Liver (tissue), 9 donors: Measurements from ENCODE around the gene LYVE1. TPM values are rescaled to one million over a fixed set of nuclear protein-coding genes. Genes with fewer than 3 reads are reported as not detected.

ENCODE experiments used
- DNase-seq: peaks from one replicate; pipeline ENCODE4 v3.0.0-alpha.2; 2017; ENCODE audit warnings: low spot score
- H3K27ac ChIP-seq, 2 donors: one replicate each; pipeline ENCODE4 v1.7.0; 2013; ENCODE audit warnings: inconsistent platforms in 2 of 2, low read length in 2 of 2, control low read depth in 1 of 2, low read depth in 1 of 2, mild to moderate bottlenecking in 1 of 2
- H3K27me3 ChIP-seq, 4 donors: one replicate each; pipeline versions ENCODE4 v1.6.1 to v1.7.0; 2013; ENCODE audit warnings: low read length in 3 of 4, inconsistent platforms in 1 of 4, mild to moderate bottlenecking in 1 of 4, moderate library complexity in 1 of 4; ENCODE audit not compliant: control insufficient read depth in 4 of 4, insufficient read depth in 4 of 4
- H3K36me3 ChIP-seq, 4 donors: one replicate each; pipeline versions ENCODE4 v1.6.1 to v1.7.0; 2013; ENCODE audit warnings: low read length in 3 of 4, mild to moderate bottlenecking in 3 of 4, low read depth in 1 of 4, moderate library complexity in 1 of 4; ENCODE audit not compliant: control insufficient read depth in 4 of 4, insufficient read depth in 3 of 4
- H3K4me1 ChIP-seq, 4 donors: one replicate each; pipeline versions ENCODE4 v1.6.1 to v1.7.0; 2013; ENCODE audit warnings: low read length in 3 of 4, mild to moderate bottlenecking in 3 of 4, moderate library complexity in 1 of 4; ENCODE audit not compliant: control insufficient read depth in 4 of 4, insufficient read depth in 4 of 4
- H3K4me3 ChIP-seq, 3 donors: one replicate each; pipeline versions ENCODE4 v1.6.1 to v1.7.0; 2013; ENCODE audit warnings: low read length in 3 of 3, control low read depth in 1 of 3, low read depth in 1 of 3, mild to moderate bottlenecking in 1 of 3
- H3K9ac ChIP-seq, 2 donors: one replicate each; pipeline ENCODE4 v1.7.0; 2013; ENCODE audit warnings: low read length in 2 of 2, mild to moderate bottlenecking in 2 of 2, moderate library complexity in 2 of 2, control low read depth in 1 of 2, low read depth in 1 of 2
- H3K9me3 ChIP-seq, 4 donors: one replicate each; pipeline versions ENCODE4 v1.6.1 to v1.7.0; 2013; ENCODE audit warnings: low read length in 3 of 4; ENCODE audit not compliant: control insufficient read depth in 4 of 4
- EGR1 ChIP-seq, 2 donors: IDR thresholded peaks; 2 replicates each; pipeline ENCODE4 v1.6.1; 2016 to 2018; ENCODE audit warnings: antibody characterized with exemption in 2 of 2, low read depth in 2 of 2
- FOXA1 ChIP-seq: IDR thresholded peaks from 2 replicates; pipeline ENCODE4 v1.6.1; 2016; ENCODE audit warnings: antibody characterized with exemption
- FOXA2 ChIP-seq: IDR thresholded peaks from 2 replicates; pipeline ENCODE4 v1.6.1; 2016; ENCODE audit warnings: antibody characterized with exemption
- GABPA ChIP-seq, 2 donors: IDR thresholded peaks in 1 of 2; conservative IDR thresholded peaks in 1 of 2; 2 replicates each; pipeline ENCODE4 v1.6.1; 2016; ENCODE audit warnings: antibody characterized with exemption in 2 of 2, mild to moderate bottlenecking in 1 of 2, moderate library complexity in 1 of 2
- HNF4A ChIP-seq, 2 donors: conservative IDR thresholded peaks; 2 replicates each; pipeline ENCODE4 v1.6.1; 2016; ENCODE audit warnings: antibody characterized with exemption in 2 of 2, mild to moderate bottlenecking in 2 of 2
- HNF4G ChIP-seq: IDR thresholded peaks from 2 replicates; pipeline ENCODE4 v1.6.1; 2016; ENCODE audit warnings: antibody characterized with exemption
- JUND ChIP-seq, 2 donors: IDR thresholded peaks; 2 replicates each; pipeline ENCODE4 v1.6.1; 2016; ENCODE audit warnings: antibody characterized with exemption in 2 of 2
- NR2F2 ChIP-seq: IDR thresholded peaks from 2 replicates; pipeline ENCODE4 v1.6.1; 2016; ENCODE audit warnings: antibody characterized with exemption
- RAD21 ChIP-seq, 2 donors: IDR thresholded peaks; 2 replicates each; pipeline ENCODE4 v1.6.1; 2016; ENCODE audit warnings: antibody characterized with exemption in 2 of 2, mild to moderate bottlenecking in 2 of 2
- RXRA ChIP-seq, 2 donors: IDR thresholded peaks; 2 replicates each; pipeline ENCODE4 v1.6.1; 2017 to 2018; ENCODE audit warnings: antibody characterized with exemption in 2 of 2, mild to moderate bottlenecking in 1 of 2
- SP1 ChIP-seq: IDR thresholded peaks from 2 replicates; pipeline ENCODE4 v1.6.1; 2018; ENCODE audit warnings: antibody characterized with exemption, mild to moderate bottlenecking
- TAF1 ChIP-seq: conservative IDR thresholded peaks from 2 replicates; pipeline ENCODE4 v1.6.1; 2016; ENCODE audit warnings: antibody characterized with exemption, mild to moderate bottlenecking
- YY1 ChIP-seq: IDR thresholded peaks from 2 replicates; pipeline ENCODE4 v1.6.1; 2016; ENCODE audit warnings: antibody characterized with exemption, mild to moderate bottlenecking
- whole genome bisulfite sequencing: extraction: QIAGEN DNeasy Blood & Tissue Kit; methylation state at CpG from one replicate; pipeline ENCODE4 v1.1.7; 2013; 5-methylcytosine and 5-hydroxymethylcytosine counted together
- polyA plus RNA-seq, 2 donors: library from polyadenylated mRNA; stranded (reverse) in 1 of 2; unstranded in 1 of 2; fragments of 200-250 nt in 1 of 2; fragments of >200 nt in 1 of 2; fragmentation: Nextera tagmentation in 1 of 2; extraction: Ambion mirVana in 1 of 2; gene quantifications; one replicate each; pipeline versions ENCODE4 v1.2.1 to v1.2.3, GENCODE V29; 2013 to 2015
- total RNA-seq, 2 donors: library from RNA; depleted of rRNA; stranded (reverse); fragments of >200 nt; gene quantifications; one replicate each; pipeline ENCODE4 v1.2.3, GENCODE V29; 2014
- TF ChIP-seq, protein P1 (sequence below): IDR thresholded peaks from 2 replicates; pipeline ENCODE4 v1.6.1; 2016; ENCODE audit warnings: antibody characterized with exemption, mild to moderate bottlenecking
- TF ChIP-seq, protein P2 (sequence below): IDR thresholded peaks from 2 replicates; pipeline ENCODE4 v1.6.1; 2016; ENCODE audit warnings: antibody characterized with exemption
- TF ChIP-seq, protein P3 (sequence below): IDR thresholded peaks from 2 replicates; pipeline ENCODE4 v1.6.1; 2016; ENCODE audit warnings: antibody characterized with exemption
- TF ChIP-seq, protein P4 (sequence below): IDR thresholded peaks from 2 replicates; pipeline ENCODE4 v1.6.1; 2016; ENCODE audit warnings: antibody characterized with exemption
- donor health status: healthy.
- donor health status: healthy.
- donor health status: healthy.
- donor health status: healthy.
- donor health status: healthy.

Gene LYVE1
- total and polyA plus RNA-seq, 4 donors: 11.3 to 46.7 (median 28.3) TPM

DNA sequence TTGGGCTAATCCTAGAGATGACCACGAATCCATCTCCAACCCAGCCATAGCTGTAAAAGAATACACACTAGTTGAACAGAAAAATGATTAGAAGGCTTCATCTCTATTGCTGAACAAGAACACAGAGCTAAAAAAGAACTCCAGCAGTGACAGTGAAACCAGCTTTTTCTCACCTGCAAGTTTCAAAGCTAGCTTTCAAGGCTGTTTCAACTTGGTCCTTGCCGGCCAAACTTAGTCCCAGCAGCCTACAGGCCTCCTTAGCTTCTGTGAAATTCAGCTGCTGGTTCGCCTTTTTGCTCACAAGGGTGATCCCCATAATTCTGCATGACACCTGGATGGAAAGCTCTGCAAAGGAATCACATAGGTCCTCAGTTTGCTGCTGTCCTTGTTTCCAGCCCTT lies 4.4 kb downstream of the LYVE1 start:
- Histone ChIP-seq H3K27me3 (no peaks in the 10 kb centered on the region), H3K4me3 (no peak overlapping the region), H3K9me3 (no peaks in the 10 kb centered on the region), H3K4me1 (no peaks in the 10 kb centered on the region), H3K9ac (no peak overlapping the region), H3K36me3 (peaks cover 0 to 3% (median 1%) of the 10 kb centered on the region in 4 donors), H3K27ac (no peak overlapping the region)
- TF ChIP-seq JUND (IDR thresholded peaks at IDR 0.05) (no peak), GABPA (IDR thresholded peaks at IDR 0.05 in 1 of 2, conservative IDR thresholded peaks at IDR 0.05 in 1 of 2) (no peak)
- TF ChIP-seq, protein P1, sequence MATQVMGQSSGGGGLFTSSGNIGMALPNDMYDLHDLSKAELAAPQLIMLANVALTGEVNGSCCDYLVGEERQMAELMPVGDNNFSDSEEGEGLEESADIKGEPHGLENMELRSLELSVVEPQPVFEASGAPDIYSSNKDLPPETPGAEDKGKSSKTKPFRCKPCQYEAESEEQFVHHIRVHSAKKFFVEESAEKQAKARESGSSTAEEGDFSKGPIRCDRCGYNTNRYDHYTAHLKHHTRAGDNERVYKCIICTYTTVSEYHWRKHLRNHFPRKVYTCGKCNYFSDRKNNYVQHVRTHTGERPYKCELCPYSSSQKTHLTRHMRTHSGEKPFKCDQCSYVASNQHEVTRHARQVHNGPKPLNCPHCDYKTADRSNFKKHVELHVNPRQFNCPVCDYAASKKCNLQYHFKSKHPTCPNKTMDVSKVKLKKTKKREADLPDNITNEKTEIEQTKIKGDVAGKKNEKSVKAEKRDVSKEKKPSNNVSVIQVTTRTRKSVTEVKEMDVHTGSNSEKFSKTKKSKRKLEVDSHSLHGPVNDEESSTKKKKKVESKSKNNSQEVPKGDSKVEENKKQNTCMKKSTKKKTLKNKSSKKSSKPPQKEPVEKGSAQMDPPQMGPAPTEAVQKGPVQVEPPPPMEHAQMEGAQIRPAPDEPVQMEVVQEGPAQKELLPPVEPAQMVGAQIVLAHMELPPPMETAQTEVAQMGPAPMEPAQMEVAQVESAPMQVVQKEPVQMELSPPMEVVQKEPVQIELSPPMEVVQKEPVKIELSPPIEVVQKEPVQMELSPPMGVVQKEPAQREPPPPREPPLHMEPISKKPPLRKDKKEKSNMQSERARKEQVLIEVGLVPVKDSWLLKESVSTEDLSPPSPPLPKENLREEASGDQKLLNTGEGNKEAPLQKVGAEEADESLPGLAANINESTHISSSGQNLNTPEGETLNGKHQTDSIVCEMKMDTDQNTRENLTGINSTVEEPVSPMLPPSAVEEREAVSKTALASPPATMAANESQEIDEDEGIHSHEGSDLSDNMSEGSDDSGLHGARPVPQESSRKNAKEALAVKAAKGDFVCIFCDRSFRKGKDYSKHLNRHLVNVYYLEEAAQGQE: no peak
- WGBS: 83% methylated on average over 3 of the region's 3 CpGs
- no peak for DNase-seq

DNA sequence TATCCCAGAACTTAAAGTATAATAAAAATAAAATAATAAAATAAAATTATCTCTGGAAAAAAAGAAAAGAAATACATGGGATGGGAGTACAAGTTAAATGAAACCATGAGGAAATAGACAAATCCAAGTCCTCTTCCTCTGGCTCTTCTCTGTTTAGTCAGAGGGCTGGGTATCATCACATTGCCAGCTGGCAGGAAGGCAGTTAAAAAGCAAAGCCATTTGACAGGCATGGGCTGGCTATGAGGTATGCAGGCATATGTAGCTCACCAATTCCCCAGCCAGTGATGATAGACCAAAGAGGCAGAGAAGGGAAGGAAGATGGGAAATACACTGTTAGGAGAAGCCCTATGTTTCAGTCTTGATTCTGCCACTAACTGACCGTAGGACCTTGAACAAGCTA lies 6.5 kb downstream of the LYVE1 start:
- no peak for TF ChIP-seq YY1
- TF ChIP-seq TAF1: no peak
- TF ChIP-seq, protein P1: no peak
- TF ChIP-seq RXRA (IDR thresholded peaks at IDR 0.05): no peak
- TF ChIP-seq, protein P2, sequence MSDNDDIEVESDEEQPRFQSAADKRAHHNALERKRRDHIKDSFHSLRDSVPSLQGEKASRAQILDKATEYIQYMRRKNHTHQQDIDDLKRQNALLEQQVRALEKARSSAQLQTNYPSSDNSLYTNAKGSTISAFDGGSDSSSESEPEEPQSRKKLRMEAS: no peak
- TF ChIP-seq, protein P3, sequence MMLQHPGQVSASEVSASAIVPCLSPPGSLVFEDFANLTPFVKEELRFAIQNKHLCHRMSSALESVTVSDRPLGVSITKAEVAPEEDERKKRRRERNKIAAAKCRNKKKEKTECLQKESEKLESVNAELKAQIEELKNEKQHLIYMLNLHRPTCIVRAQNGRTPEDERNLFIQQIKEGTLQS: no peak
- TF ChIP-seq HNF4G: no peak
- TF ChIP-seq NR2F2: no peak
- TF ChIP-seq FOXA1: no peak
- TF ChIP-seq EGR1 (IDR thresholded peaks at IDR 0.05; ENCODE audit: low read depth in 2 of 2): no peak
- no peak for TF ChIP-seq HNF4A (conservative IDR thresholded peaks at IDR 0.05)
- no peak for TF ChIP-seq FOXA2
- TF ChIP-seq SP1: no peak
- TF ChIP-seq, protein P4, sequence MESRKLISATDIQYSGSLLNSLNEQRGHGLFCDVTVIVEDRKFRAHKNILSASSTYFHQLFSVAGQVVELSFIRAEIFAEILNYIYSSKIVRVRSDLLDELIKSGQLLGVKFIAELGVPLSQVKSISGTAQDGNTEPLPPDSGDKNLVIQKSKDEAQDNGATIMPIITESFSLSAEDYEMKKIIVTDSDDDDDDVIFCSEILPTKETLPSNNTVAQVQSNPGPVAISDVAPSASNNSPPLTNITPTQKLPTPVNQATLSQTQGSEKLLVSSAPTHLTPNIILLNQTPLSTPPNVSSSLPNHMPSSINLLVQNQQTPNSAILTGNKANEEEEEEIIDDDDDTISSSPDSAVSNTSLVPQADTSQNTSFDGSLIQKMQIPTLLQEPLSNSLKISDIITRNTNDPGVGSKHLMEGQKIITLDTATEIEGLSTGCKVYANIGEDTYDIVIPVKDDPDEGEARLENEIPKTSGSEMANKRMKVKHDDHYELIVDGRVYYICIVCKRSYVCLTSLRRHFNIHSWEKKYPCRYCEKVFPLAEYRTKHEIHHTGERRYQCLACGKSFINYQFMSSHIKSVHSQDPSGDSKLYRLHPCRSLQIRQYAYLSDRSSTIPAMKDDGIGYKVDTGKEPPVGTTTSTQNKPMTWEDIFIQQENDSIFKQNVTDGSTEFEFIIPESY: no peak
- TF ChIP-seq RAD21 (IDR thresholded peaks at IDR 0.05): no peak
- no peak for TF ChIP-seq JUND (IDR thresholded peaks at IDR 0.05)
- Histone ChIP-seq H3K9me3 (no peaks in the 10 kb centered on the region), H3K27ac (no peak overlapping the region), H3K36me3 (peaks cover 0 to 4% (median 1%) of the 10 kb centered on the region in 4 donors), H3K9ac (no peak overlapping the region), H3K4me1 (peaks cover 0 to 5% (median 0%) of the 10 kb centered on the region in 4 donors), H3K27me3 (no peaks in the 10 kb centered on the region), H3K4me3 (no peak overlapping the region)
- DNase-seq: no peak
- WGBS: 91% methylated on average over 1 of the region's 1 CpG
